GM23248 (cell line): ENCODE results near the gene MGST3.

ENCODE experiments used
- EZH2 ChIP-seq: fragments of 200-600 bp; sonication (generic); IDR thresholded peaks from 2 replicates; pipeline ENCODE4 v1.6.1; 2018; ENCODE audit warnings: antibody characterized with exemption, mild to moderate bottlenecking; ENCODE audit not compliant: insufficient read depth, poor library complexity, severe bottlenecking
- EZH2phosphoT487 ChIP-seq: fragments of 200-600 bp; sonication (generic); IDR thresholded peaks from 2 replicates; pipeline ENCODE4 v1.6.1; 2018; ENCODE audit warnings: antibody characterized with exemption, moderate library complexity, mild to moderate bottlenecking, low read depth; ENCODE audit not compliant: insufficient read depth

GRCh38 chr1:165698761-165699052, 67.7 kb downstream of the MGST3 start:
- no peak for TF ChIP-seq EZH2phosphoT487
- no peak for TF ChIP-seq EZH2
